HepG2 (cell line): Measurements from ENCODE around the gene IRS2. TPM values are rescaled to one million over a fixed set of nuclear protein-coding genes. Genes with fewer than 3 reads are reported as not detected.

Experiments
- ATAC-seq: fragments of 200-7000 bp; cut with Tn5 transposase; 3 replicates; pipeline ENCODE4 v1.9.1; 2020; ENCODE audit warnings: mild to moderate bottlenecking, moderate library complexity
- BruUV-seq: library from RNA; stranded (reverse); fragments of 400-500 nt; replicated peaks from 2 replicates; lab custom pipeline; 2021; lab: Mats Ljungman, UMichigan
- CTCF ChIA-PET: fragments of 300-600 bp; formaldehyde crosslinking; extraction: SDS; loops from one replicate; lab custom pipeline; 2021; ENCODE audit warnings: low total read pairs, inconsistent platforms, low intra/inter-chr PET ratio; lab: Yijun Ruan, JAX
- POLR2A ChIA-PET: fragments of 350-600 bp; sonication (Branson Sonifier 250); formaldehyde crosslinking; loops from one replicate; lab custom pipeline; 2020; ENCODE audit warnings: antibody characterized with exemption, inconsistent platforms; lab: Yijun Ruan, JAX
- DNase-seq: peaks from one replicate; pipeline ENCODE4 v3.0.0-alpha.2; 2015; ENCODE audit warnings: low spot score
- FAIRE-seq: peaks from 3 replicates; lab custom pipeline; 2011; peaks lifted over from hg19 to GRCh38; lab: Jason Lieb, UNC
- H2AFZ ChIP-seq: one replicate; pipeline ENCODE4 v1.6.1; 2011; ENCODE audit warnings: low read length, inconsistent platforms
- H3K27ac ChIP-seq: fragments of 300-600 bp; 3 replicates; pipeline ENCODE4 v1.8.0; 2011; ENCODE audit warnings: mixed run types, mild to moderate bottlenecking, mixed read lengths, low read length, inconsistent platforms; ENCODE audit not compliant: insufficient read depth; ENCODE audit errors: extremely low read length
- H3K27me3 ChIP-seq, 2 experiments: fragments of 200-600 bp in 1 of 2; 2 replicates in 1 of 2; 3 replicates in 1 of 2; pipeline versions ENCODE4 v1.6.0 to v1.8.0; 2011; ENCODE audit warnings: low read length in 2 of 2, mild to moderate bottlenecking in 2 of 2, moderate library complexity in 2 of 2, inconsistent platforms in 1 of 2; ENCODE audit not compliant: insufficient read depth in 2 of 2, control insufficient read depth in 1 of 2
- H3K36me3 ChIP-seq, 2 experiments: fragments of 200-600 bp in 1 of 2; replicated peaks in 1 of 2; 2 replicates in 1 of 2; 3 replicates in 1 of 2; pipeline versions ENCODE4 v1.5.1 to v1.8.0; 2011; ENCODE audit warnings: low read length in 2 of 2, inconsistent platforms in 1 of 2; ENCODE audit not compliant: insufficient read depth in 2 of 2, control insufficient read depth in 1 of 2
- H3K4me1 ChIP-seq: 2 replicates; pipeline ENCODE4 v1.5.1; 2012; ENCODE audit warnings: low read length, inconsistent platforms; ENCODE audit not compliant: insufficient read depth
- H3K4me2 ChIP-seq: 2 replicates; pipeline ENCODE4 v1.6.0; 2011; ENCODE audit warnings: low read depth, low read length, inconsistent platforms
- H3K4me3 ChIP-seq, 3 experiments: fragments of 200-600 bp in 1 of 3; sonication (generic), shearing (Covaris generic) in 1 of 3; replicated peaks in 1 of 3; 2 replicates each; pipeline ENCODE4 v1.5.1; 2011 to 2016; ENCODE audit warnings: low read length in 3 of 3, inconsistent platforms in 2 of 3, low read depth in 2 of 3, mild to moderate bottlenecking in 2 of 3, control low read depth in 1 of 3, mixed read lengths in 1 of 3; ENCODE audit not compliant: insufficient read depth in 1 of 3
- H3K79me2 ChIP-seq: one replicate; pipeline ENCODE4 v1.6.1; 2011; ENCODE audit warnings: low read length, inconsistent platforms; ENCODE audit not compliant: insufficient read depth
- H3K9ac ChIP-seq: 2 replicates; pipeline ENCODE4 v1.6.0; 2011; ENCODE audit warnings: mild to moderate bottlenecking, low read depth, low read length, inconsistent platforms; ENCODE audit not compliant: insufficient read depth
- H3K9me3 ChIP-seq: 2 replicates; pipeline ENCODE4 v1.5.1; 2012; ENCODE audit warnings: mild to moderate bottlenecking, low read length
- H4K20me1 ChIP-seq: 2 replicates; pipeline ENCODE4 v1.6.0; 2011; ENCODE audit warnings: inconsistent platforms, mild to moderate bottlenecking, low read length, moderate library complexity; ENCODE audit not compliant: insufficient read depth
- FOXO1 ChIP-seq: sonication (generic); formaldehyde crosslinking; IDR thresholded peaks from 2 replicates; pipeline ENCODE4 v1.4.0; 2020; ENCODE audit warnings: missing genetic modification reagents
- SIX1 ChIP-seq: sonication (generic); formaldehyde crosslinking; IDR thresholded peaks from 2 replicates; pipeline ENCODE4 v1.4.0; 2020; ENCODE audit warnings: missing genetic modification reagents, borderline replicate concordance
- SMARCE1 ChIP-seq: fragments of 450-650 bp; IDR thresholded peaks from 2 replicates; pipeline ENCODE4 v1.6.1; 2017; ENCODE audit warnings: borderline replicate concordance
- ZNF337 ChIP-seq: sonication (generic); formaldehyde crosslinking; IDR thresholded peaks from 2 replicates; pipeline ENCODE4 v1.5.1; 2020; ENCODE audit warnings: missing genetic modification reagents, low read depth, mild to moderate bottlenecking, borderline replicate concordance
- ZNF512B ChIP-seq: sonication (generic); formaldehyde crosslinking; IDR thresholded peaks from 2 replicates; pipeline ENCODE4 v1.5.1; 2020; ENCODE audit warnings: missing genetic modification reagents, mild to moderate bottlenecking, borderline replicate concordance
- in situ Hi-C: cut with HindIII; loops from 2 replicates; pipeline ENCODE4 v1.10.0; 2017; ENCODE audit warnings: low pct_unique_long_range_greater_than_20kb; ENCODE audit not compliant: extremely low pct_ligation_motif_present
- intact Hi-C: fragments of 100-400 bp; cut with micrococcal nuclease; formaldehyde crosslinking; loops from one replicate; pipeline ENCODE4 v1.10.0; 2022; ENCODE audit not compliant: unreplicated experiment
- polyA plus RNA-seq, 8 experiments: library from polyadenylated mRNA; depleted of rRNA in 3 of 8; stranded (reverse) in 7 of 8; unstranded in 1 of 8; fragments of >200 nt; fragmentation: Illumina TruSeq in 4 of 8; extraction: Trizol in 4 of 8; gene quantifications; 2 replicates each; pipeline versions ENCODE4 v1.2.1 to v1.2.3, GENCODE V29; 2011 to 2016; ENCODE audit warnings: low read depth in 4 of 8, missing spikeins in 1 of 8, mixed read lengths in 1 of 8; ENCODE audit not compliant: insufficient read depth in 1 of 8
- total RNA-seq, 5 experiments: library from RNA; depleted of rRNA; stranded (reverse); fragments of >200 nt; fragmentation: Illumina TruSeq; extraction: Trizol; gene quantifications; 2 replicates each; pipeline ENCODE4 v1.2.3, GENCODE V29; 2016; ENCODE audit warnings: low read depth in 1 of 5
- TF ChIP-seq, protein P1 (sequence below): sonication (generic); formaldehyde crosslinking; IDR thresholded peaks from 2 replicates; pipeline ENCODE4 v1.8.0; 2022; ENCODE audit warnings: mild to moderate bottlenecking, missing genetic modification reagents, moderate library complexity

IRS2 gene
- total and polyA plus RNA-seq, 2 of the 13 experiments (the other 11 are each of a cell fraction or from before 2014, with no cell fraction given), result 0.02 to 0.04 TPM

DNA sequence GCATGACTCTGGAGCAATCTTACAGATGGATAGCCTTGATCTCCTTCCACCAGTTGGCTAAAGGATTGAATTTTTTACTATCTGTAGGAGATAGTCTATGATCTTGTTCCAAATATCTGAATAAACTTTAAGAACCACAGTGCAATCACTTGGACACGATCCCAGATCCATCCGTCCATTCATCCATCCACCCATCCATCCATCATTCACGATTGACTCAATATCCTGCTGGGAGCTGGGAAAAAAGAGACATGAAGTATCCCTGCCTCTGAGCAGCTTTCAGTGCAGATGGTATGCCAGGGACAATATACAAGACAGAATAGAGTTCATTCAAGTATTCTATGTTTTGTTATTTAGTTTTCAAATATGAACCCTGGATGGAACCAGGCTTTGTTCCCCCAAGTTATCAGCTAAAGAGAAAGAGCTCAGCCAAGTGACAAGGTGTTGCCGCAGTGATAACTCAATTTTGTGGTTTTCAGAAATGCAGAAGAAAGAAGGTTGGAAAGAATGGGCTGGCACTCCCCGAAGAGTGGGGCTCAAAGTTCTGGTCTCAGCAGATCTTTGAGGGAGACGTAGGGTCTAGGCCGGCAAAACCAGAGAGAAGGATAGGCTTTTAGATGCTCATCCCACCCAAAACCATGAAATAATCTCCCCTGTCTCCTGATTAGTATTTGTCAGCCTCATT is 66.3 kb downstream of the IRS2 start (continued):
- no peak for TF ChIP-seq ZNF512B
- TF ChIP-seq, all 625 proteins: peak for 0

GRCh38 chr13:109718726-109719125 is 67.7 kb downstream of the IRS2 start:
- Histone ChIP-seq H2AFZ (no peak overlapping the region), H3K79me2 (no peaks in the 10 kb centered on the region), H3K27me3 (no peaks in the 10 kb centered on the region), H3K9me3 (no peaks in the 10 kb centered on the region), H4K20me1 (no peaks in the 10 kb centered on the region), H3K36me3 (no peaks in the 10 kb centered on the region), H3K4me3 (no peak overlapping the region), H3K27ac (no peak overlapping the region), H3K9ac (no peak overlapping the region), H3K4me2 (no peak overlapping the region), H3K4me1 (peaks cover 21% of the 10 kb centered on the region)
- BruUV-seq, result no TSS peak
- in situ Hi-C loops, result no loop called here
- intact Hi-C loops, result no loop called here
- no peak for TF ChIP-seq SIX1 (CRISPR knock-in tag)
- TF ChIP-seq FOXO1, result no peak
- TF ChIP-seq ZNF337, result no peak
- TF ChIP-seq, protein P1, sequence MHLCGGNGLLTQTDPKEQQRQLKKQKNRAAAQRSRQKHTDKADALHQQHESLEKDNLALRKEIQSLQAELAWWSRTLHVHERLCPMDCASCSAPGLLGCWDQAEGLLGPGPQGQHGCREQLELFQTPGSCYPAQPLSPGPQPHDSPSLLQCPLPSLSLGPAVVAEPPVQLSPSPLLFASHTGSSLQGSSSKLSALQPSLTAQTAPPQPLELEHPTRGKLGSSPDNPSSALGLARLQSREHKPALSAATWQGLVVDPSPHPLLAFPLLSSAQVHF (CRISPR knock-in tag), result no peak
- no peak for TF ChIP-seq SMARCE1
- ChIA-PET CTCF (no interaction called here), POLR2A (no interaction called here)
- no peak for ATAC-seq
- no peak for FAIRE-seq
- no peak for DNase-seq
